GM12878 (cell line): Measurements from ENCODE around the gene SPATA22. TPM values are rescaled to one million over a fixed set of nuclear protein-coding genes. Genes with fewer than 3 reads are reported as not detected.

Source experiments
- ATAC-seq: fragments of 200-7000 bp; cut with Tn5 transposase; 3 replicates; pipeline ENCODE4 v1.9.1; 2020; ENCODE audit warnings: mild to moderate bottlenecking, moderate library complexity
- BruUV-seq: library from RNA; stranded (reverse); fragments of 400-500 nt; replicated peaks from 2 replicates; lab custom pipeline; 2021; lab: Mats Ljungman, UMichigan
- CTCF ChIA-PET: fragments of 300-600 bp; sonication (Branson Sonifier 250); formaldehyde crosslinking; extraction: SDS; loops from one replicate; lab custom pipeline; 2021; ENCODE audit warnings: inconsistent platforms; lab: Yijun Ruan, JAX
- POLR2A ChIA-PET: fragments of 350-600 bp; formaldehyde crosslinking; extraction: SDS; loops from one replicate; lab custom pipeline; 2021; ENCODE audit warnings: inconsistent platforms; lab: Charles Lee
- RAD21 ChIA-PET: fragments of 300-600 bp; sonication (Branson Sonifier 250); formaldehyde crosslinking; loops from one replicate; lab custom pipeline; 2023; ENCODE audit warnings: antibody characterized with exemption; ENCODE audit not compliant: unreplicated experiment; lab: Charles Lee
- SMC1A ChIA-PET: fragments of 300-600 bp; sonication (Branson Sonifier 250); formaldehyde crosslinking; loops from one replicate; lab custom pipeline; 2023; ENCODE audit not compliant: unreplicated experiment, uncharacterized antibody; lab: Charles Lee
- DNase-seq: peaks from one replicate; pipeline ENCODE4 v3.0.0-alpha.2; 2011; ENCODE audit warnings: low read depth, low spot score
- FAIRE-seq: peaks from 3 replicates; lab custom pipeline; 2011; peaks lifted over from hg19 to GRCh38; lab: Jason Lieb, UNC
- H2AFZ ChIP-seq: 2 replicates; pipeline ENCODE4 v1.6.0; 2011; ENCODE audit warnings: low read depth, low read length, control low read depth; ENCODE audit not compliant: control insufficient read depth
- H3K27ac ChIP-seq: 2 replicates; pipeline ENCODE4 v1.5.1; 2011; ENCODE audit warnings: control low read depth; ENCODE audit not compliant: control insufficient read depth, insufficient read depth
- H3K27me3 ChIP-seq, 2 experiments: replicated peaks in 1 of 2; 2 replicates each; pipeline versions ENCODE4 v1.6.0 to v1.6.1; 2011; ENCODE audit warnings: low read length in 1 of 2; ENCODE audit not compliant: control insufficient read depth in 2 of 2, insufficient read depth in 2 of 2
- H3K36me3 ChIP-seq, 2 experiments: 2 replicates each; pipeline ENCODE4 v1.5.1; 2011; ENCODE audit warnings: low read length in 1 of 2; ENCODE audit not compliant: control insufficient read depth in 2 of 2, insufficient read depth in 2 of 2
- H3K4me1 ChIP-seq: 2 replicates; pipeline ENCODE4 v1.6.1; 2011; ENCODE audit warnings: mild to moderate bottlenecking, low read length, moderate library complexity, mixed read lengths; ENCODE audit not compliant: control insufficient read depth, insufficient read depth
- H3K4me2 ChIP-seq: 2 replicates; pipeline ENCODE4 v1.6.0; 2011; ENCODE audit warnings: control low read depth; ENCODE audit not compliant: control insufficient read depth, insufficient read depth
- H3K4me3 ChIP-seq: fragments of 200-600 bp; sonication (generic); 2 replicates; pipeline ENCODE4 v1.5.1; 2016
- H3K79me2 ChIP-seq: 2 replicates; pipeline ENCODE4 v1.6.0; 2011; ENCODE audit warnings: low read length; ENCODE audit not compliant: control insufficient read depth, insufficient read depth
- H3K9ac ChIP-seq: 2 replicates; pipeline ENCODE4 v1.8.0; 2011; ENCODE audit warnings: low read length, control low read depth, mixed read lengths; ENCODE audit not compliant: control insufficient read depth, insufficient read depth
- H3K9me3 ChIP-seq: replicated peaks from 3 replicates; pipeline ENCODE4 v1.5.1; 2011; ENCODE audit warnings: mild to moderate bottlenecking, low read length; ENCODE audit not compliant: control insufficient read depth, insufficient read depth
- H4K20me1 ChIP-seq: 2 replicates; pipeline ENCODE4 v1.6.0; 2011; ENCODE audit not compliant: control insufficient read depth, insufficient read depth
- HCFC1 ChIP-seq: fragments of 150-350 bp; IDR thresholded peaks from 2 replicates; pipeline ENCODE4 v1.6.1; 2014; ENCODE audit warnings: low read length
- PAX5 ChIP-seq: IDR thresholded peaks from 2 replicates; pipeline ENCODE4 v1.6.1; 2011; ENCODE audit warnings: low read depth, low read length, borderline replicate concordance
- SMAD1 ChIP-seq: fragments of 450-650 bp; IDR thresholded peaks from 2 replicates; pipeline ENCODE4 v1.6.1; 2018; ENCODE audit warnings: mild to moderate bottlenecking, low read depth; ENCODE audit not compliant: partially characterized antibody
- SMARCA5 ChIP-seq: fragments of 450-650 bp; IDR thresholded peaks from 2 replicates; pipeline ENCODE4 v1.6.1; 2017; ENCODE audit warnings: mild to moderate bottlenecking
- SREBF2 ChIP-seq: IDR thresholded peaks from 2 replicates; pipeline ENCODE4 v1.6.1; 2012; ENCODE audit warnings: mild to moderate bottlenecking, low read length
- ZZZ3 ChIP-seq: IDR thresholded peaks from 2 replicates; pipeline ENCODE4 v1.6.1; 2011; ENCODE audit warnings: low read depth; ENCODE audit not compliant: control insufficient read depth, insufficient read length
- WGBS: methylation state at CpG from one replicate; pipeline ENCODE4 v1.1.6; 2016; ENCODE audit warnings: low lambda C conversion rate; ENCODE audit not compliant: insufficient replicate concordance, insufficient coverage; ENCODE audit errors: missing lambda C conversion rate; 5-methylcytosine and 5-hydroxymethylcytosine counted together
- in situ Hi-C: fragments of 300-500 bp; cut with MboI; formaldehyde crosslinking; loops from 9 replicates; pipeline ENCODE4 v1.14.3; 2018; ENCODE audit warnings: mixed read lengths
- intact Hi-C: fragments of 100-400 bp; cut with micrococcal nuclease; formaldehyde crosslinking; loops from one replicate; pipeline ENCODE4 v1.14.2; 2022; ENCODE audit not compliant: unreplicated experiment
- polyA plus RNA-seq, 11 experiments: library from polyadenylated mRNA; depleted of rRNA in 4 of 11; unstranded in 6 of 11; stranded (reverse) in 5 of 11; fragments of >200 nt; fragmentation: Nextera tagmentation in 4 of 11; fragmentation: Illumina TruSeq in 1 of 11; extraction: Ambion mirVana in 4 of 11; extraction: Trizol in 1 of 11; gene quantifications; 1 replicate in 1 of 11; 2 replicates in 10 of 11; pipeline versions ENCODE4 v1.2.1 to v1.2.3, GENCODE V29; 2011 to 2016; ENCODE audit warnings: inconsistent platforms in 2 of 11, missing spikeins in 2 of 11, low read depth in 1 of 11
- total RNA-seq, 4 experiments: library from RNA; depleted of rRNA in 3 of 4; stranded (reverse); fragments of >200 nt in 3 of 4; fragmentation: Illumina TruSeq in 1 of 4; extraction: Trizol in 1 of 4; gene quantifications; 2 replicates each; pipeline versions ENCODE4 v1.2.1 to v1.2.3, GENCODE V29; 2013 to 2021
- TF ChIP-seq, protein P1 (sequence below): IDR thresholded peaks from 2 replicates; pipeline ENCODE4 v1.6.1; 2012; ENCODE audit warnings: low read depth, low read length, improper control_type of control experiment
- TF ChIP-seq, protein P2 (sequence below): fragments of 450-650 bp; IDR thresholded peaks from 2 replicates; pipeline ENCODE4 v1.6.1; 2017; ENCODE audit warnings: mild to moderate bottlenecking, moderate library complexity

SPATA22 gene
- total and polyA plus RNA-seq, 10 of the 15 experiments (the other 5 are each of a cell fraction or from before 2014, with no cell fraction given) = not detected

DNA sequence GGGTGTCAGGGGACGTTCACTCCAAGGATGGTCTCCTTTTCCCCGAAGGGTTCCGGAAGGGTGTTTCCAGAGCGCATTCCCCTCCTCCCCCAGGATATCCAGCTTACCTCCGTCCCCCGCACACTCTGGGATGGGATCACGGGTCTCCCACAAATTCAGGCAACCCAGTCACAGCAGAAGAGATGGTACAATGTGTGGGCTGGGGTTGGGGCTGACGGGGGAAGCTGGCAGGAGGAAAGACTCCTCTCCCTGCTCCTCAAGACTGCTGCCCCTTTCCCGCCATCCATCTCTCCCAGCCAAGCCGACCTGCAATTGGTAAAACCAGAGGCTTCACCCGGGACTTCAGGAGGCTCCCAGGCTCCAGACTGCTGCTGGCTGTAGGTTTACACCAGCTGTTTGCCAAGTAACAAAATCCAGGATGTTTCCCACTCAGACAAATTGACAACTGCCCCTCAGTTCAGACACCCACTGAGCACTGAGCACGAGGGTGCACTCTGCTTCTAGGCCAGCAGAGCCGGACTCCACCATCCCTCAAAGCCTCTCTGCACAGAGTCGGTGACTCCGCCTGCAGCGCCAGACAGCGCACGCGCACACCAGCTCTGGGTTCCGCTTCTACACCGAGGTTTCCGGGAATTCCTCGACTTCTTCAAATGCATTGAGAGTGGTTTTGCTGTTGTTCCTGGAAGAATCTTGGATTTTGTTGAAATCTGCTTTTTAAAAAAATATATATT is 41.9 kb upstream of the SPATA22 start (continued):
- no peak for TF ChIP-seq SMAD1

DNA sequence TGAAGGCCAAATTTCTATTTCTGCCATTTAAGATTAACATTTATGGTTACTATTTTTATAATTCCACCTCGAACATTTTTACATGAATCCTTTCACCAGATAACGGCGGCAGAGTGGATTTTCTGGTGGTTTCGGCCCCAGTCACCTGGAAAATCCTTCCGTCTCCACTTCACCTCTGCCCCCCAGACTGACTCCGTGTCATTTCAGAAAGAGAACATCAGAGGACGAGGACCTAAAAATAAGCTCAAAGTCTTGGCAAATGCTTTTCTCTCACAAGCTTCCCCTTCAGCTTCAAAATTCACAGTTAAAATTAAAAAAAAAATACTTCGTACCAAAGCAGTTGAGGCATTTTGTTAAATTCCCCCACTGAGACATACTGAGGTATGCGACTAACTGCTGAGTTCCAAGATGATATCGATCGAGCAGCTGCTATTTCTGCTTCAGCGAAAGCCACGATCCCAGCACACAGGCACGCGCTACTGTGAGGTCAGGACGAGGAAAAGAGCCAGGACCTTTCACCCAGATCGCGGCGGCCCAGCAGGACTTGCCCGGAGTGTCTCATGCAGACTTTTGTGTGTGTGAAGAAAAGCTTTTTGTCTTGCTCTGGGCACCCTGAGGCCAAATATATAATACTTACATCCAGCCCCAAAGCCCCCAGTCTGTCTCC is 41.0 kb upstream of the SPATA22 start:
- no peaks in the 10 kb centered on the region for H4K20me1 ChIP-seq
- no peak overlapping the region for H3K9ac ChIP-seq
- FAIRE-seq (no peak), DNase-seq (no peak), ATAC-seq (no peak)
- no peak overlapping the region for H3K4me3 ChIP-seq
- no peaks in the 10 kb centered on the region for H3K27me3 ChIP-seq
- no peaks in the 10 kb centered on the region for H3K79me2 ChIP-seq
- CTCF ChIA-PET = interaction anchor here (0.7 kb wide), 1 partner anchor 225 kb away, joined by 3 read pairs; no protein-coding TSS in a partner anchor
- POLR2A ChIA-PET = no interaction called here
- no peak overlapping the region for H3K4me2 ChIP-seq
- in situ Hi-C loops = no loop called here
- 84% methylated on average over 20 of the region's 20 CpGs for WGBS
- no peaks in the 10 kb centered on the region; a peak in 1 of 4 replicates for H3K36me3 ChIP-seq
- H2AFZ ChIP-seq = no peak overlapping the region
- no peaks in the 10 kb centered on the region for H3K9me3 ChIP-seq
- H3K27ac ChIP-seq = no peak overlapping the region
- no TSS peak for BruUV-seq
- TF ChIP-seq SREBF2 (no peak), PAX5 (no peak), SMARCA5 (no peak), HCFC1 (no peak), ZZZ3 (no peak)
- TF ChIP-seq, protein P1, sequence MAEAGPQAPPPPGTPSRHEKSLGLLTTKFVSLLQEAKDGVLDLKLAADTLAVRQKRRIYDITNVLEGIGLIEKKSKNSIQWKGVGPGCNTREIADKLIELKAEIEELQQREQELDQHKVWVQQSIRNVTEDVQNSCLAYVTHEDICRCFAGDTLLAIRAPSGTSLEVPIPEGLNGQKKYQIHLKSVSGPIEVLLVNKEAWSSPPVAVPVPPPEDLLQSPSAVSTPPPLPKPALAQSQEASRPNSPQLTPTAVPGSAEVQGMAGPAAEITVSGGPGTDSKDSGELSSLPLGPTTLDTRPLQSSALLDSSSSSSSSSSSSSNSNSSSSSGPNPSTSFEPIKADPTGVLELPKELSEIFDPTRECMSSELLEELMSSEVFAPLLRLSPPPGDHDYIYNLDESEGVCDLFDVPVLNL = no peak
- TF ChIP-seq, protein P2, sequence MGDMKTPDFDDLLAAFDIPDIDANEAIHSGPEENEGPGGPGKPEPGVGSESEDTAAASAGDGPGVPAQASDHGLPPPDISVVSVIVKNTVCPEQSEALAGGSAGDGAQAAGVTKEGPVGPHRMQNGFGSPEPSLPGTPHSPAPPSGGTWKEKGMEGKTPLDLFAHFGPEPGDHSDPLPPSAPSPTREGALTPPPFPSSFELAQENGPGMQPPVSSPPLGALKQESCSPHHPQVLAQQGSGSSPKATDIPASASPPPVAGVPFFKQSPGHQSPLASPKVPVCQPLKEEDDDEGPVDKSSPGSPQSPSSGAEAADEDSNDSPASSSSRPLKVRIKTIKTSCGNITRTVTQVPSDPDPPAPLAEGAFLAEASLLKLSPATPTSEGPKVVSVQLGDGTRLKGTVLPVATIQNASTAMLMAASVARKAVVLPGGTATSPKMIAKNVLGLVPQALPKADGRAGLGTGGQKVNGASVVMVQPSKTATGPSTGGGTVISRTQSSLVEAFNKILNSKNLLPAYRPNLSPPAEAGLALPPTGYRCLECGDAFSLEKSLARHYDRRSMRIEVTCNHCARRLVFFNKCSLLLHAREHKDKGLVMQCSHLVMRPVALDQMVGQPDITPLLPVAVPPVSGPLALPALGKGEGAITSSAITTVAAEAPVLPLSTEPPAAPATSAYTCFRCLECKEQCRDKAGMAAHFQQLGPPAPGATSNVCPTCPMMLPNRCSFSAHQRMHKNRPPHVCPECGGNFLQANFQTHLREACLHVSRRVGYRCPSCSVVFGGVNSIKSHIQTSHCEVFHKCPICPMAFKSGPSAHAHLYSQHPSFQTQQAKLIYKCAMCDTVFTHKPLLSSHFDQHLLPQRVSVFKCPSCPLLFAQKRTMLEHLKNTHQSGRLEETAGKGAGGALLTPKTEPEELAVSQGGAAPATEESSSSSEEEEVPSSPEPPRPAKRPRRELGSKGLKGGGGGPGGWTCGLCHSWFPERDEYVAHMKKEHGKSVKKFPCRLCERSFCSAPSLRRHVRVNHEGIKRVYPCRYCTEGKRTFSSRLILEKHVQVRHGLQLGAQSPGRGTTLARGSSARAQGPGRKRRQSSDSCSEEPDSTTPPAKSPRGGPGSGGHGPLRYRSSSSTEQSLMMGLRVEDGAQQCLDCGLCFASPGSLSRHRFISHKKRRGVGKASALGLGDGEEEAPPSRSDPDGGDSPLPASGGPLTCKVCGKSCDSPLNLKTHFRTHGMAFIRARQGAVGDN = no peak
- SMC1A ChIA-PET = no interaction called here
- no peaks in the 10 kb centered on the region for H3K4me1 ChIP-seq
- intact Hi-C loops = no loop called here
- RAD21 ChIA-PET = no interaction called here
